NCI-H460 (cell line): ENCODE results near the gene CPED1. TPM values are rescaled to one million over a fixed set of nuclear protein-coding genes. Genes with fewer than 3 reads are reported as not detected.
A peak's percentile ranks its signal among the peaks of the same experiment; 100 is the strongest.

Experiments
- DNase-seq: peaks from one replicate; pipeline ENCODE4 v3.0.0-alpha.2; 2016; ENCODE audit warnings: low read depth; ENCODE audit errors: extremely low read depth
- total RNA-seq: library from RNA; depleted of rRNA; stranded (reverse); fragments of >200 nt; shearing (Covaris generic); gene quantifications from 2 replicates; pipeline ENCODE4 v1.2.3, GENCODE V29; 2014

Gene CPED1
- total RNA-seq, 1 experiment from 2014 or later, result 17.0 TPM

GRCh38 chr7:121082400-121083101, 94.0 kb downstream of the CPED1 start:
- no peak for DNase-seq

GRCh38 chr7:121083138-121083789, 94.8 kb downstream of the CPED1 start:
- DNase-seq, result no peak

GRCh38 chr7:121083790-121084251, 95.3 kb downstream of the CPED1 start:
- no peak for DNase-seq

- DNase-seq, result no peak
Measured at GRCh38 chr7:121084256-121084655, 95.7 kb downstream of the CPED1 start.

- DNase-seq, result no peak
Measured at GRCh38 chr7:121084748-121085336, 96.3 kb downstream of the CPED1 start.

- no peak for DNase-seq
Measured at GRCh38 chr7:121085922-121086321, 97.4 kb downstream of the CPED1 start.

- no peak for DNase-seq
Measured at GRCh38 chr7:121088870-121089269, 100.4 kb downstream of the CPED1 start.

GRCh38 chr7:121094829-121095228, 106.3 kb downstream of the CPED1 start:
- no peak for DNase-seq

- DNase-seq, result no peak
Measured at GRCh38 chr7:121097577-121097976, 109.1 kb downstream of the CPED1 start.

- DNase-seq, result no peak
Measured at GRCh38 chr7:121099572-121099971, 111.1 kb downstream of the CPED1 start.

GRCh38 chr7:121101083-121101482, 112.6 kb downstream of the CPED1 start:
- DNase-seq, result no peak

GRCh38 chr7:121101621-121102020, 113.1 kb downstream of the CPED1 start:
- no peak for DNase-seq

GRCh38 chr7:121102619-121103018, 114.1 kb downstream of the CPED1 start:
- no peak for DNase-seq

GRCh38 chr7:121103086-121103485, 114.6 kb downstream of the CPED1 start:
- no peak for DNase-seq

- DNase-seq, result no peak
Measured at GRCh38 chr7:121103579-121103978, 115.1 kb downstream of the CPED1 start.

- DNase-seq, result no peak
Measured at GRCh38 chr7:121105262-121105661, 116.8 kb downstream of the CPED1 start.

GRCh38 chr7:121107923-121108498, 119.5 kb downstream of the CPED1 start:
- peak; percentile 74 for DNase-seq

- no peak for DNase-seq
Measured at GRCh38 chr7:121109145-121109544, 120.6 kb downstream of the CPED1 start.

GRCh38 chr7:121113288-121113687, 124.8 kb downstream of the CPED1 start:
- DNase-seq, result no peak

- no peak for DNase-seq
Measured at GRCh38 chr7:121116396-121116795, 127.9 kb downstream of the CPED1 start.

GRCh38 chr7:121119047-121119446, 130.5 kb downstream of the CPED1 start:
- DNase-seq, result no peak

- no peak for DNase-seq
Measured at GRCh38 chr7:121123032-121123431, 134.5 kb downstream of the CPED1 start.
